Measurements from ENCODE around the gene KRTAP21-3. TPM values are rescaled to one million over a fixed set of nuclear protein-coding genes. Genes with fewer than 3 reads are reported as not detected.

Gene KRTAP21-3
- total and polyA plus RNA-seq, 2 donors (not counting 3 experiments of a cell fraction or from before 2014, with no cell fraction given), result not detected

- no TSS peak for BruUV-seq (replicated peaks)
- dilution Hi-C loops (cut with MboI; ENCODE audit: extremely low pct_ligation_motif_present, low sequenced_read_pairs), result no loop called here
- Histone ChIP-seq H2AFZ (ENCODE audit: low read depth, low read length) (no peak overlapping the region), H3K36me3 (ENCODE audit: control insufficient read depth in 2 of 2, extremely low read depth in 1 of 2, insufficient read depth in 2 of 2, low read length in 2 of 2) (no peaks in the 10 kb centered on the region), H3K9me1 (replicated peaks; ENCODE audit: control insufficient read depth, extremely low read depth, insufficient read depth, low read length) (no peaks in the 10 kb centered on the region), H3K79me2 (ENCODE audit: control insufficient read depth, insufficient read depth, low read length) (no peaks in the 10 kb centered on the region), H3K27me3 (ENCODE audit: control insufficient read depth in 2 of 2, insufficient read depth in 2 of 2, low read length in 2 of 2) (no peaks in the 10 kb centered on the region), H3K4me3 (replicated peaks in 1 of 3; ENCODE audit: insufficient read depth in 1 of 3, low read depth in 1 of 3, low read length in 3 of 3) (no peak overlapping the region), H3K4me2 (ENCODE audit: insufficient read depth, low read length) (no peak overlapping the region), H3K9me3 (replicated peaks; ENCODE audit: control insufficient read depth, insufficient read depth, low read length) (no peaks in the 10 kb centered on the region), H4K20me1 (replicated peaks; ENCODE audit: control insufficient read depth, extremely low read depth, insufficient read depth, low read length) (no peaks in the 10 kb centered on the region), H3K9ac (replicated peaks; ENCODE audit: extremely low read depth, insufficient read depth, low read length) (no peak overlapping the region), H3K27ac (ENCODE audit: insufficient read depth, low read depth, low read length) (no peak overlapping the region), H3K4me1 (ENCODE audit: control insufficient read depth, extremely low read depth, insufficient read depth, low read length) (no peaks in the 10 kb centered on the region)
- FAIRE-seq (no peak), DNase-seq (ENCODE audit: low read depth, low spot score) (no peak)
- TF ChIP-seq JUN (IDR thresholded peaks at IDR 0.05; ENCODE audit: borderline replicate concordance, insufficient read depth, insufficient read length, low read depth) (no peak), EZH2 (IDR thresholded peaks at IDR 0.05; ENCODE audit: borderline replicate concordance, low read depth, low read length, severe bottlenecking) (no peak), MAX (IDR thresholded peaks at IDR 0.05; ENCODE audit: insufficient read depth, insufficient read length) (no peak), MYC (IDR thresholded peaks at IDR 0.05; ENCODE audit: low read depth, low read length) (no peak), GATA2 (IDR thresholded peaks at IDR 0.05; ENCODE audit: insufficient read depth, insufficient read length, low read depth, low read length) (no peak), POLR2A (IDR thresholded peaks at IDR 0.05; ENCODE audit: low read depth, low read length) (no peak), POLR2AphosphoS5 (IDR thresholded peaks at IDR 0.05; ENCODE audit: insufficient read depth, low read depth, low read length) (no peak), CTCF (IDR thresholded peaks at IDR 0.05; ENCODE audit: extremely low read depth in 1 of 2, insufficient read depth in 1 of 2, low read depth in 1 of 2, low read length in 2 of 2) (no peak)
- intact Hi-C loops (cut with micrococcal nuclease), result no loop called here
- ChIA-PET POLR2A (no interaction called here), CTCF (no interaction called here)
These were observed 8.1 kb downstream of the KRTAP21-3 start for GRCh38 chr21:30710499-30710898.
